Suprapubic skin (tissue), 4 donors: ENCODE data around the gene SKI.

Experiments
- EP300 ChIP-seq: sonication (generic); formaldehyde crosslinking; IDR thresholded peaks from one replicate; pipeline ENCODE4 v1.6.1; 2017; ENCODE audit warnings: antibody characterized with exemption
- POLR2AphosphoS5 ChIP-seq, 3 donors: sonication (generic); formaldehyde crosslinking; IDR thresholded peaks; one replicate each; pipeline ENCODE4 v1.6.1; 2017; ENCODE audit warnings: antibody characterized with exemption in 3 of 3
- TF ChIP-seq, protein P1 (sequence below), 2 donors: fragments of 200-600 bp in 1 of 2; fragments of 450-650 bp in 1 of 2; sonication (generic) in 1 of 2; IDR thresholded peaks; one replicate each; pipeline ENCODE4 v1.5.1; 2016 to 2019; ENCODE audit warnings: antibody characterized with exemption in 2 of 2, mild to moderate bottlenecking in 1 of 2, moderate library complexity in 1 of 2

DNA sequence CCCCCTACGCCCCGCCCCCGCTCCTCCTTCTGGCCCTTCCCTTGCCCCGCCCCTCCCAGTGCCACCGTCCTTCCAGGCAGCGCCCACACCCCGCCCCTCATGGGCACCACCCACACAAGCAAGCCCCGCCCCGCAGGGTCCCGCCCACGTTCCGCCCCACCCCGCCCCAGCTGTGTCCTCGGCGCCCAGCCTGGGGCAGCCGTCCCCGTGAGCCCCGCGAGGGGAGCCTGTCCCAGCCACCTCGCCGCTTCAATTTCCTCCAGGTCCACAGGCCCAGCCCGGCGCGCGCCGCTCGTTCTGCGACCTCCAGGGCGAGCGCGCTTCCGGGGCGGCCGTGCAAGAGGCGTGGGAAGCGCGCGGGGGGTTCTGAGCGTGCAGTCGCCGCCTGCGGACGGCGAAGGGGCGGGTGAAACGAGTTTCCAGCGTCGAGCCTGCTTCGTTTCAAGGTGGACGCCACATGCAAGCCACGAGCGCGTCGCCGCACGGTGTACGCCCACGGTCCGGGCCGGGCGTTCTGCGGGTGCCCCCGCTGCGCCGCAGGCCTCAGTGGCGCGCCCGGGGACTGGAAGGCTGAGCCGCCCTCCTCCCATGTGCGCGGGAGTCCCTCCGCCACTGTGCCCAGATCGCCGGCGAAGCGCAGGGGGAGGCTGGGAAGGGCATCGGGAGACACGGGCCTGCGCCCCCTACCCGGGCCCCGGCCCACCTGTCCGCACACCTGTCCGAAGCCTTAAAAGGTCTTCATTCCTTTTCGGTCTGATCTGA lies 22.7 kb upstream of the SKI start:
- TF ChIP-seq, protein P1, sequence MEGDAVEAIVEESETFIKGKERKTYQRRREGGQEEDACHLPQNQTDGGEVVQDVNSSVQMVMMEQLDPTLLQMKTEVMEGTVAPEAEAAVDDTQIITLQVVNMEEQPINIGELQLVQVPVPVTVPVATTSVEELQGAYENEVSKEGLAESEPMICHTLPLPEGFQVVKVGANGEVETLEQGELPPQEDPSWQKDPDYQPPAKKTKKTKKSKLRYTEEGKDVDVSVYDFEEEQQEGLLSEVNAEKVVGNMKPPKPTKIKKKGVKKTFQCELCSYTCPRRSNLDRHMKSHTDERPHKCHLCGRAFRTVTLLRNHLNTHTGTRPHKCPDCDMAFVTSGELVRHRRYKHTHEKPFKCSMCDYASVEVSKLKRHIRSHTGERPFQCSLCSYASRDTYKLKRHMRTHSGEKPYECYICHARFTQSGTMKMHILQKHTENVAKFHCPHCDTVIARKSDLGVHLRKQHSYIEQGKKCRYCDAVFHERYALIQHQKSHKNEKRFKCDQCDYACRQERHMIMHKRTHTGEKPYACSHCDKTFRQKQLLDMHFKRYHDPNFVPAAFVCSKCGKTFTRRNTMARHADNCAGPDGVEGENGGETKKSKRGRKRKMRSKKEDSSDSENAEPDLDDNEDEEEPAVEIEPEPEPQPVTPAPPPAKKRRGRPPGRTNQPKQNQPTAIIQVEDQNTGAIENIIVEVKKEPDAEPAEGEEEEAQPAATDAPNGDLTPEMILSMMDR (IDR thresholded peaks at IDR 0.05), result no peak
- TF ChIP-seq POLR2AphosphoS5 (IDR thresholded peaks at IDR 0.05), result peak in 2 of 3 donors; percentile 65 to 76
- TF ChIP-seq EP300, result no peak
